Measurements from ENCODE around the gene SPON1.
A peak's percentile ranks its signal among the peaks of the same experiment; 100 is the strongest.
"Not testable (repeated sequence)": the region's sequence is repeated elsewhere in the genome, so short reads cannot be mapped to it uniquely, and the experiment has no call there.

The SPON1 gene

DNA sequence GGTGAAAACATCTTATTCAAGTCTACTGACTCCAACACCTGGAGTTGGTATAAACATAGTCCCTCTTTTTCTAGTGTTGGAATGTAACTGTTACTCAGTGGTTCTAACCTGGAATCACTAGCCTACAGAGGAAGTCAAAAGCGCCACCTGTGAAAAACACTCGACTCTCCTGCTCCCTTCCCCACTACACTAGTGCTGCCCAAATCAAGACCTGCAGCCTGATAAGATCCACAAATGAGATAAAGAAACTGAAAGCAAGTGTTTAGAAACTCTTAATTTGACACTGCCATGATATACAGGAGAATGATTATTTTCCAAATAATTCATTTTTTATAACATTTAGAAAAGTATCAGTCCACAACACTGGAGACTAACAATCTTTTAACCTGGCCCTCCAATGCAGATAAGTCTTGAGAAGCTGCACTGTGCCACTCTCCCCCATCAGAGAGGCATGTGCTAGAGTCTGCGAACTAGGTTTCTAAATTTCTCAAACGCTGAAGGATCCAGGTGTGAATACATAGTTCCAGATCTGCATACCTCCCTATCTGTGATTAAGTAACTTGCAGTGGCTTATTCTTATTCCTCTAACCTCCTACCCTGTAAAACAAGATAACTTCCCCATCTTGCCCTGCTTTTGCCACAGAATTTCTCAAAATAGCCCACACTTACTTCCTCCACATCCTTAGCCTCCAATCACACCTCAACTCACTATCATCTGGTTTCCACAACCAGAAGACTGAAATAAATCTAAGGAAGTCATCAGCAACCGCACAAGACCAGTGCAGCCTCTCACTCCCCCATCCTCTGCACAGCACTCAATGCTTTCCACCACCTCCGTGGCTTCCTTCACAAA, 308.4 kb downstream of the SPON1 start:
- peak; percentile 58 for DNase-seq (ENCODE audit: low spot score)

DNA sequence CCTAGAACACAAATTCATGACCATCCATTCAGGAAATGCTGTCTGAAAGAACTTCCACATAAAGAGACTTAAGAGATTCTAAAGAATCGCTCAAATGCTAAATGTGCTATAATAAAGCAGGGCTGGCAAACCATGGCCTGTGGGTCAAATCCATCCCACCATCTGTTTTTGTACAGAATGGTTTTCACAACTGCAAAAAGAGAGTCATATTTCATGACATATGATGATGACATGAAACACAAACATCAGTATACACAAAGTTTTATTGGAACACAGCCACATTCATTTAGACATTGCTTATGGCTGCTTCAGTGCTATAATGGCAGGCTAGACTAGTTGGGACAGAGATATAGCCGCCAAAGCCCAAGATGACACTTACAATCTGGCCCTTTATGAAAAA, 311.4 kb downstream of the SPON1 start:
- no peak for DNase-seq (ENCODE audit: low spot score)

DNA sequence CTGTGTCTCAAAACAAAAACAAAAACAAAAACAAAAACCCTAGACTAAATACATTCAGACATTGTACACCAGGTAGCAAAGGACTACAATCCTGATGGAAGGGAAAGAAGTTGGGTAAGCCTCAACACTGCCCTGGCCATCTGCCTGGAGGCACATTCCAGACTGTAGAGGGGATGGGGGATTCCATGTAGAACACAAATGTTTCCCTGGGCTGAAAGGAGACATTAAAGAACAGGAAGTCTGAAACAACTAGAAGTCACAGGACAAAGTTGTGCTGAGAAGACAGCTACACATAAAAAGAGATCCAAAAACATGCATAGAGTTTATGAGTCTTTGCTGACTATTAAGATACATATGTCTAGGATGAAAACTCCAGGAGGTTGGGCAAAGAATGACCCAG, 312.6 kb downstream of the SPON1 start:
- DNase-seq (ENCODE audit: low spot score) = no peak

- not testable (repeated sequence) for DNase-seq (ENCODE audit: low spot score)
These were observed 316.3 kb downstream of the SPON1 start for GRCh38 chr11:14278869-14279268.

DNA sequence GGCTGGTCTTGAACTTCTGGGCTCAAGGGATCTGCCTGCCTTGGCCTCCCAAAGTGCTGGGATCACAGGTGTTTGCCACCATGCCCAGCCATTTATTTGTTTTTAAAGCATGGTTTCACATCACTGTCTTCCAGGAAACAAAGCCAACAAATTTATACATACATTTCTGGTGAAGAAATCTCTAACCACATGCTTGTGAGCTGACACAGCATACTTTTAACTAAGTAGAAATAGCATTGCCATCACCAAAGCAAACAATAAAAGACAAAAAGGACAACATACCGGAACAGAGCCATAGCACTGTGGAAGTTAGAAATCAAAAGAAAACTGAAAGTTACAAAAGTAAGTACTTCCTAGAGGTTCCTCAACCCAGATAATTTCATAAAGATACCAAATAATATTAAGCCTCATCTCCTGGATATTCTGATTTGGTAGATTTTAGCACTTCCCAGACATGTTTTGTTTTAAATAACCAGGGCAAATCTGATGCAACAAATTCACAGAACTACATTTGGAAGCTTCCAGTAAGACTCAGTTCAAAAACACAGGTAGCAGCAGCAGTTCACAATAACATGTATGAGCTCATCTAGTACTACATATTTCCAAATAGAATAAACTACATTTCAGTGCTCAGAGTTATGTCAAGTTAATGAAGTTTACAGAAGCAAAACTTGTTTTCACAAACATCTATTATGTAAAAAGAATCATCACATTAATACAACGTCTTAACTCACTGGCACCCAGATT, 325.8 kb downstream of the SPON1 start:
- DNase-seq (ENCODE audit: low spot score) = no peak

GRCh38 chr11:14290422-14290821, 327.9 kb downstream of the SPON1 start:
- no peak for DNase-seq (ENCODE audit: low spot score)

DNA sequence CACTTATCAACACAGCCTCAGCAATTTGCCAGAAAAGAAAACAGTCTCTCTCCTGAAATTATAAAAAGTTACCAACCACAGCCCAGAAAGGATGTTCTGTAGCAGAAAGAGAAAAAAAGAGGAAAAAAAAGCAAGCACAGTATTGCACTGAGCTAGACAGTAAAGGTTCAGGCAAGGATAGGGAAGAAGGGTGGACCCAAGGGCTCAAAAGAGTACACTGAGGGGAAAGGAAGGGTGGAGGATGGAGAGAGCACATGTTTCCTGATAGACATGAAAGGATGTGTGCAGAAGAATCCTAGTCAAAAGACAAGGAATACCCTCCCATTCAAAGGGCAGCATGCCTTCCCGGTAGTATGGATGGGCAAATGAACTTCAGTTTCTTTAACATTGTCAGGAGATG, 337.4 kb downstream of the SPON1 start:
- no peak for DNase-seq (ENCODE audit: low spot score)

DNA sequence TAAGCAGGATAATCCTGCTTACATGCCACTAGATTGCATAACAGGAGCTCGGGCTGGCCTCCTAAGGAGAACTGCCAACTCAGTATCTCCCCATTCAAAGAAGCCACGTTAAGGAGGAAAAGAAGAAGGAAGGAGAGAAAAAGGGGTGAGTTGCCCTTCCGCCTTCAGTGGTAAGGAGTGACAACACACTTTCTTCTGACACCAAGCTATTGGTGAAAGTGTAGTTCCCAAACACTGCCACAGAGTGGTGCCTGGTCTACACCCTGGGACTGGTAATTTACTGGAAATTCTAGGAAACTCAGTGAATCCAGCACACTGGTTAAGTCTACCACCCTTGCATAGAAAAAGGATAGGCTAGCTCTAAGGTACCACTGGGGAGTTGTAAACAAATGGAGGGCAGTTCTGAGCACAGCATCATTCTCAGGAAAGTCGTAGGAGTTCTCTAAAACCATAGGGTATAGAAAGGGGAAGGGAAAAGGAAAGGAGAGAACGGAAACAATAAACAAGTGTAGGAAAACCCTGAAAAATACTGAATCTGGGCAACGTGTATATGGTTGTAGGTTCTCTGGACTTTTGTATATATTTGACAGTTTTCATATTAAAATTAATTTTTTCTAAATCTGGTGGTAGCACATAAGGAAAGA, 338.3 kb downstream of the SPON1 start:
- peak; percentile 69 for DNase-seq (ENCODE audit: low spot score)

DNA sequence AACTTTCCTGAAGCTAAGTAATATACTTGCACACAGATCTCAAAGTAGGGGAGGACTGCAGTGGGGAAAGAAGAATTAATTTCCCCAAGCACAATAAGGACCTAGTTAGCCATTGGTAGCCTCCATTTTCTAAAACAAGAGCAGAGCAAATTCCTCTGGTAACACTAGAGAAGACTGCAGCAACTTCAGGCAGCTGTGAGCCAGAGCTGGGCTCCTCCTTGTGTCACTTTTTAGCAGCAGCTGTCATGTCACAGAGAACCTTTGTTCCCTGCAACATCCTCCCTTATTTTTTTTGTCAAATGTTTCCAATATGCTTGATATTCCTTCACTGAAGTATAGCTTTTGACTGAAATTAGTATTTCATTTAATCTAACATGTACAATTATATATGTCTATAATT, 342.1 kb downstream of the SPON1 start:
- DNase-seq (ENCODE audit: low spot score) = no peak

DNA sequence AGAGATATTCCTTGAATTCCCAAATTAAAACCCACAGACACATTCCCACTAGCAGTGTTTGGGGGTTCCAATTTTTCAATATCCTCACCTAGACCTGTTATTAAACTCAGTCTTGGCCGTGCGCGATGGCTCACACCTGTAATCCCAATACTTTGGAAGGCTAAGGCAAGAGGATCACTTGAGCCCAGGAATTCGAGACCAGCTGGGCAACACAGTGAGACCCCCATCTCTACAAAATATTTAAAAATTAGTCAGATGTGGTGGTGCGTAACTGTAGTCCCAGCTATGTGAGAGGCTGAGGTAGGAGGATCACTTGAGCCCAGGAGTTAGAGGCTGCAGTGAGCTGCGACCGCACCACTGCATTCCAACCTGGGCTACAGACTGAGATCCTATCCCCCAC, 343.1 kb downstream of the SPON1 start:
- DNase-seq (ENCODE audit: low spot score) = no peak

DNA sequence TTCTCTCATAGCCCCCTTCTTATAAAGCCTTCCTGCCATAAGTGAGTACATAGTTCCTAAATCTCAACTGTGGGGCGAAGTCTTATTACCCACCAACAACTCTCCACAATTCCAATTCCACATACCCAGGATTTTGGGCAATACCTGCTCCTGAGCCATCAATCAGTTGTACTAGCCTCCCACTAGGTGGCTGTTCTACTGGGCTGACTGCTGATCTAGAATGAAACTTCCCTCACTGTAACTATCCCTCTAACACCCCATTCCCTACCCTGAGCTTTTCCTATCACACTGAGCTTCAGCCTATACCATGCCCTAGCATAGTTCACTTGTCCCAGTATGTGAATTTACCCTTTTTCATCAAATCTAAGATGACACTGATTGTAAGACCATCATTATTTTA, 344.0 kb downstream of the SPON1 start:
- no peak for DNase-seq (ENCODE audit: low spot score)

GRCh38 chr11:14308114-14308896, 345.8 kb downstream of the SPON1 start:
- no peak for DNase-seq (ENCODE audit: low spot score)

DNA sequence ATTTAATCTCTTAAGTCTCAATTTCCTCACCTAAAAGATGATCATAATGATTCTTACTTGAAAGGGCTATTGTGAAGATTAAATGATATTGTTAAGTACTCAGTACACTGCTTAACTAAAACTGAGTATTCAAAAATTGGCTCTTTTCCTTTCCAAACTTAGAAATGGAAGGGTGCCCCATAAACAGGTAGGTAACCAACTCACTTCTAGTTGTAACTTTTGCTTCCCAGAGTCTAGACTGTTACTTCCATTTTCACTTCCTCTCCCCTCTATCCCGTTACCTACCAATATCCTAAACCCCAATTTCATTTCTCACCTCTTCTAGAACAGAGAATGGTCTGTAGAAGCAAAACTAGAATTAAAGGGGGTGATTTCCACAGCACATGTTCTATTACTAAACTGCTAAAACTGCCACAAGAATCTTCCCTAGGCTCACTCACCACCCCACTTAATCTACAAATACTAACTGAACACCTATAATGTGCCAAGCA, 346.4 kb downstream of the SPON1 start:
- no peak for DNase-seq (ENCODE audit: low spot score)

DNA sequence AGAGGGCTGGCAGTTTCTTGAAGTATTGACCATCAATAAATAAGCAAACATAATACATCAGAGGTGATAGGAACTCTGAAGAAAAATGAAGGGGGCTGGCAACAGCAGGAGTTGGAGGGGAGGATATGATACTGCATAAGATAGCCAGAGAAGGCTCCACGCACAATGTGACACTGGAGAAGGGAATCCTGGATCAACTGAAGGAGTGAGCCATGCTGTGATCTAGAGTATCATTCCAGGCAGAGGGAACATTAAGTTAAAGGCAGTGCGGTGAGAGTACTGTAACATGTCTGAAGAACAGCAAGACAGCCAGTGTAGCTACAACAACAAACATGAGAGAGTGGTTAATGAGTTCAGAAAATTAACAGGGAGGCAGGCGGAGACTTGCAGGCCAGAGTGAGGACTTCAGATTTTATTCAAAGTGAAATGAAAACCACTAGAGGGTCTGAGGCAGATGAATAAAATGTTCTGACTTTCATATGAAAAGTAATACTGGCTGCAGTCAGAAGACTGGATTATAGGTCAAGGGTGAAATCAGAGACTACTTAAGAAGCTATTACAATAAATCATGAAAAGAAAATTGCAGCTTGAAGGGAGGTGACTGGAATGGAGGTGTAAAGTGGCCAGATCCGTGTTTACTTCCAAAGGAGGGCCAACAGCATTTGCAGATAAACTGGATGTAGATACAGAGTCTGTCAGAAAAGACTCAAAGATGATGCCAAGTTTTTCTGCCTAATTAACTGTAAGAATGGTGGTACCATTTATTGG, 347.1 kb downstream of the SPON1 start:
- DNase-seq (ENCODE audit: low spot score) = no peak

DNA sequence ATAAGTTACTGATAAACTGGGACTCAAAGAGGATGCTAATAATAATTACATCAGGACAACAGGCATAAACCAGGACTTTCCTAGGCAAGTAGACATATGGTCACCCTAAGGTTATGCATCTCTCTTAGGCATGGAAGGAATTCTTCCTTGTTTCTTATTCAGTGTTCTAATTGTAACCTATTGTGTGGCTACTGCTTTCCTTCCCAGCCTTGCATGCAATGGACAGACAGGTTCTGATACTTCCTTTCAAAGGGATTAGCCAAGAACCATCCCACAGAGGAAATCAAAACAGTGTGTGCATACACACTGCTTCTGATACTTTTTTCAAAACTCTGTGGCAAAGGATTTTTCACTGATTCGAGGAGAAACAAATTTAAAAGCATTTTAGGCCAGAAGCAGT, 348.2 kb downstream of the SPON1 start:
- DNase-seq (ENCODE audit: low spot score) = no peak

GRCh38 chr11:14312736-14313438, 350.4 kb downstream of the SPON1 start:
- no peak for DNase-seq (ENCODE audit: low spot score)

GRCh38 chr11:14314127-14314526, 351.6 kb downstream of the SPON1 start:
- no peak for DNase-seq (ENCODE audit: low spot score)

GRCh38 chr11:14315130-14315529, 352.6 kb downstream of the SPON1 start:
- DNase-seq (ENCODE audit: low spot score) = no peak

All from putamen (tissue), 1 donor.